ENCODE results near the gene KITLG. TPM values are rescaled to one million over a fixed set of nuclear protein-coding genes. Genes with fewer than 3 reads are reported as not detected.

Gene KITLG
- total RNA-seq = 1 to 10 TPM; 1.2 to 3.0 TPM
- under 1 TPM; 0.39 to 0.56 TPM for polyA plus RNA-seq

- TF ChIP-seq HNF4G (IDR thresholded peaks at IDR 0.05) (no peak), ATF3 (IDR thresholded peaks at IDR 0.05) (no peak), YY1 (IDR thresholded peaks at IDR 0.05) (peak; percentile 46), ZBTB33 (IDR thresholded peaks at IDR 0.05) (no peak), NR2F2 (IDR thresholded peaks at IDR 0.05) (no peak), RAD21 (IDR thresholded peaks at IDR 0.05) (peak; percentile 61 to 66), RXRA (IDR thresholded peaks at IDR 0.05) (no peak), EGR1 (IDR thresholded peaks at IDR 0.05; ENCODE audit: low read depth in 2 of 2) (no peak), MAX (IDR thresholded peaks at IDR 0.05) (no peak), GABPA (IDR thresholded peaks at IDR 0.05 in 1 of 2, conservative IDR thresholded peaks at IDR 0.05 in 1 of 2) (no peak), CTCF (IDR thresholded peaks at IDR 0.05; ENCODE audit: low read depth, low read length, missing input control) (no peak), TAF1 (conservative IDR thresholded peaks at IDR 0.05) (peak; percentile 48), SP1 (IDR thresholded peaks at IDR 0.05) (peak; percentile 15), JUND (IDR thresholded peaks at IDR 0.05) (no peak), REST (IDR thresholded peaks at IDR 0.05) (peak; percentile 86), FOXA1 (IDR thresholded peaks at IDR 0.05) (no peak), FOXA2 (IDR thresholded peaks at IDR 0.05) (no peak), HNF4A (conservative IDR thresholded peaks at IDR 0.05) (no peak)
- peak within 1 kb of the TSS; percentile 25 to 70 for H3K27ac ChIP-seq (ENCODE audit: low read depth in 1 of 2, low read length in 2 of 2)
These were observed at the start of gene KITLG for GRCh38 chr12:88580051-88580871. Gene KITLG (minus strand): TSS chr12:88580471. CDS start chr12:88580278, 193 bp downstream.

More at GRCh38 chr12:88580051-88580871, at the start of gene KITLG:
- Histone ChIP-seq H3K4me1 (ENCODE audit: control insufficient read depth in 4 of 4, insufficient read depth in 4 of 4, low read length in 3 of 4) (peaks cover 0 to 18% (median 14%) of the 10 kb centered on the region in 4 donors), H3K9me3 (ENCODE audit: control insufficient read depth in 4 of 4, low read length in 3 of 4) (no peaks in the 10 kb centered on the region), H3K4me3 (ENCODE audit: low read depth in 1 of 3, low read length in 3 of 3) (peak within 1 kb of the TSS; percentile 56 to 83 (median 69)), H3K36me3 (ENCODE audit: control insufficient read depth in 4 of 4, insufficient read depth in 3 of 4, low read depth in 1 of 4, low read length in 3 of 4) (no peaks in the 10 kb centered on the region), H3K27me3 (ENCODE audit: control insufficient read depth in 4 of 4, insufficient read depth in 4 of 4, low read length in 3 of 4) (no peaks in the 10 kb centered on the region), H3K9ac (ENCODE audit: low read depth in 1 of 2, low read length in 2 of 2) (peak within 1 kb of the TSS in 1 of 2 donors; percentile 19)
- under 1% methylated on average over 73 of the region's 73 CpGs for WGBS
- peak; percentile 74 for DNase-seq (ENCODE audit: low spot score)
